Measurements from ENCODE around the gene EIPR1.

The EIPR1 gene

GRCh38 chr2:3377612-3378432, at the start of gene EIPR1:
Gene EIPR1 (minus strand): TSS chr2:3377818. CDS start chr2:3377689, 129 bp downstream.
- peak; percentile 98 for DNase-seq

- no peak for DNase-seq
These were observed 49.7 kb upstream of the EIPR1 start for GRCh38 chr2:3427272-3427671.

GRCh38 chr2:3426615-3427014, 49.0 kb upstream of the EIPR1 start:
- no peak for DNase-seq

DNA sequence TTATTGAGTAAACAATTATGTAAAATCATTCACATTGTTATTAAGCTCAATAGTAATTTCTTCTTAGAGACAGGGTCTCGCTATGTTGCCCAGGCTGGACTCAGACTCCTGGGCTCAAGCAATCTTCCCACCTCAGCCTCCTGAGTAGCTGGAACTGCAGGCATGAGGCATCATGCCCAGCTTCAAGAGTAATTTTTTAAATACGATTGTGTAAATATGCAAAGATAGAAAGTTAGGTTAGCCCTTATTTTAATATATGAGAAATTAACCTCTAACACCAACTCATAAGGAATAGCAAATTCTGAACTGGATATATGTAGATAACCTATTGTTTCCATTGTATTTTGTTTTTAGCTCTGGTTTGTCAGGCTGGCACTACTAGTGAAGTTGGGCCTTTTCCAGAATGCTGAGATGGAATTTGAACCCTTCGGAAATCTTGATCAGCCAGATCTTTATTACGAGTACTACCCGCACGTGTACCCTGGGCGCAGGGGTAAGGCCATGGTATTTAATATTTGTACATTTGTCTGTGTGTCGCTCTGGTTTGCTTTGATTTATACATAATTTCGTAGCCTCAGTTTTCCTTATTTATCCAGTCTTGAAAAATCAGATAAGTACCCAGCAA, 46.7 kb upstream of the EIPR1 start:
- DNase-seq, result no peak

- peak; percentile 73 for DNase-seq
These were observed 46.0 kb upstream of the EIPR1 start for GRCh38 chr2:3423492-3424170.

GRCh38 chr2:3422161-3422779, 44.7 kb upstream of the EIPR1 start:
- no peak for DNase-seq

GRCh38 chr2:3421580-3421979, 44.0 kb upstream of the EIPR1 start:
- no peak for DNase-seq

DNA sequence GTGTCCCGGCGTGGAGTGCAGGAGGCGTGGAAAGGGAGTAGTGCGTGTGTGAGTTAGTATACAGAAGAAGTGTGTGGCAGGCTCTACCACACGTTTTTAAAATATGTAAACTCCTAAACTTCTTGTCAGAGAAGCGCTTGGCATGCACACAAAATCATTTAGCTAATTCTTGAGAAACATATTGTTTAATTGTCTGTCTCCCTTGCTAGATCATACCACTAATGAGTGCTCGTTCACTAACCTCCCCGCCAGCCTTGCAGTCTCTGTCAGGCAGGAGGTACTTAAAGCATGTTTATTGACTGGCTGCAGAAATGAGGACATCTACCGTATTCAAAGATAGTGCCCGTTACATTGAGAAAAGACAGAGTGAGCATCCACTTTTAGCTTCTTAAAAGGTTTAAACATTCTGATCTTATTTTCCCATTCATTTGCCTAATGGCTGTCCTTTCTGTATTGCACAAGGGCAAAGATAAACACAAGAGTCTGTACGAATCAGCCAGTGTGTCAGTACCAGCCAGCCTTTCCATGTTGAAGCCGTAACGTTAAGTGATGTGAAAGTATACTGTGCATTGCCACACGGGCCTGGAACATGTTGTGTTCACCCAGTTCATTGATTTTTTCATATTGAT, 43.3 kb upstream of the EIPR1 start:
- DNase-seq, result no peak

DNA sequence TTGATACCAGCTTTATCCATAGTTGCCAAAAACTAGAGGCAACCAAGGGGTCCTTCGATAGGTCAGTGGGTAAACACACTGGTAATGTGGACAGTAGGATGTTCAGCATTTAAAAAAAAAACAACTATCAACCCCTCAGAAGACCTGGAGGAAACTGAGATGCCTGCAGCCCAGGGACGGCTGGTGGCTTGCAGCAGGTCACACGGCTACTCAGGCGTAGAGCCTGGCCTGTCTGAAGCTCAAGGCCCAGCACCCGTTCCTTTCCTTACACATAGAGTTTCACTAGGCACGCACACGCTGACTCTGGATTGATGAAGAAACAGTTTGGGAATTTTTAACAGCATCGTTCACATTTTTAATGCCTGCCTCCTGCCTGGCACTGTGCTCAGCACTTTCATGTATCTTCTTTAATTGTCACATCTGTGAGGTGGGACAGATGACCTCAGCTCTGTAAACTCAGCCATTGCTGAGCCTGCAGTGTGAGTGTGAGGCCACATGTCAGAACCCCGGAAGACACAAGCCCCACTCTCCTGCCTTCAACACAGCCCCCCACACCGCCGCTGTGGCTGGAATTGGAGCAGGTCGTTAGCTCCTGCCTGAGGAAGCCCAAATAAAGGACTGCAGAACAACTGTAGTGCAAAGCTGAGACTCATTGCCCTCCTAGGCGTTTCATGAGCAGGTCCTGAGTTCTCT, 42.6 kb upstream of the EIPR1 start:
- no peak for DNase-seq

DNA sequence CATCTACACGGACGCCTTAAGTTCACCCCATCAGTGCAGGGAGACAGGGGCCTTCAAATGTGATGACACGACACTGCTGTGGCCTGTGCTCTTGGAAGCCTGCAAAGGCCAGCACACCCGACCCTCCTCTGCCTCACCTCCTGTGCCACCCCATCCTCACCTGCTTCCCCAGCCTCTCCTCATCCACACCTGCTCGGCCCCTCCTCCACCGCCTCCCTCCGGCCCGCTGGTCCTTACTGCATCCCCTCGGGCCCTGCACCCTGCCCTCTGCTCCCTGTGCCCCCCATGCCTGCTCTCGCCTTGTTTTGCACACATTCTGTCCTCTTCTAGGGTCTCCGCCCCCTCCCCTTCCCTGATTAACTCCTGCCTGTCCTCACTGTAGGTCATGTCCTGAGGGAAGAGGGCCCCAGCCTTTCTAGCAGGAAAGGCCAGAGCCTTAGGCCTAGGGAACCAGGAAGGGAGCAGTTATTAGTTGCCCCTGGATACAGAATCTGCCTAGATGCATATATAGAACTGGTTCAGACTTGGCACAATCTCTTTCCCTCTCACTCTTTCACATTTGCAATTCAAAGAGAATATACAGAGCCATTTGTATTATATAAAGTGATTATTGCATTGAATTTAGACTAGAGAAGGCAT, 41.3 kb upstream of the EIPR1 start:
- no peak for DNase-seq

DNA sequence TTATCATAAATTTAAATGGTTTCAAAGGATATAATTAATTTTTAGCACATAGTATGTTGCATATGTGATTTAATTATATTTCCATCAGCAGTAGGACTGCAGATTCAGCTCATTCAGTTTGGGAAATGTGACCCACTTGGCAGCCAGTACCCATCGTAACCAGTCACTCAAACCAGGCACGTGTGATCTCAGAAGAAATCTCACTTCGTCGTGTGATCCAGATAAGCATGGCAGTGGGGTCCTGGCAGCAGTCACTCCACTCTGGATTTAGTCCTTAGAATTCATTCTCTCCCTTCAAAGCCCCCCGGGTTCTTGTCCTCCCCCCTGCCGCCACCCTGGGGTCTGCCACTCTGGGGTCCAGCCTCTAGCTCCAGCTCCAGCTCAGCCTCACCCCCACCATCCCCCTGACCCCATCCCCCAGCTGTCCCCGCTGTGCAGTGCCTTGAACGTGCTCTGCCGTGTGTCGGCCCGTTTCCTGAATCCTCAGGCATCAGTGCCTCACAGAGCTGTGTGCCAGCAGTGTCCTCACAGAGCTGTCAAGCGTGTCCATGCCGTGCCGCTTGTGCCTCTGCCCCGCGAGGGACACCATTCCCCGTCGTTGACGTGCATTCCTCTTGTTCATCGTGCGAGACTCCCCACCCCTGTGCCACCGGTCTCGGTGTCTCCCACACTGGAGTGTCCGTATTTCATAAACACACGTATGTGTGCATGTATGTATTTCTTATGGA, 36.7 kb upstream of the EIPR1 start:
- DNase-seq, result no peak

DNA sequence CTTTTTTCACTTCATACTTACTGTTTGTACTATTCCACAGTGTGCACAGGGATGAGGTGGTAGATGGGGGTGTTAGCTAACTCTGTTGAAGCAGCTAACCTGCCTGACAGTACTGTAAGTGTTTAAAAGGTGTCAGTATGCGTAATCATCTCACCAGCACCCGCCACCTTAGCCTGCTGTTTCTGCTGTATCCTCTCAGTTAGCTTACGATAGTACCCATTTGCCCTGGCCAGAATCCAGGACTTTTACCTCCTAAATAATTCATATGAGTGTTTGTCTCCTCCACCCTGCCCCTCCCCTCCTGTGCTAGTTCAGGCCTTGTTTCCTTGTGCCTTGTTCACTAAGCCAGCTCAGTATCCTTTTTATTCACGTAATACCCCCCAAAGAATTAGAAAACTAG, 36.1 kb upstream of the EIPR1 start:
- DNase-seq, result no peak

GRCh38 chr2:3411103-3411502, 33.5 kb upstream of the EIPR1 start:
- no peak for DNase-seq

DNA sequence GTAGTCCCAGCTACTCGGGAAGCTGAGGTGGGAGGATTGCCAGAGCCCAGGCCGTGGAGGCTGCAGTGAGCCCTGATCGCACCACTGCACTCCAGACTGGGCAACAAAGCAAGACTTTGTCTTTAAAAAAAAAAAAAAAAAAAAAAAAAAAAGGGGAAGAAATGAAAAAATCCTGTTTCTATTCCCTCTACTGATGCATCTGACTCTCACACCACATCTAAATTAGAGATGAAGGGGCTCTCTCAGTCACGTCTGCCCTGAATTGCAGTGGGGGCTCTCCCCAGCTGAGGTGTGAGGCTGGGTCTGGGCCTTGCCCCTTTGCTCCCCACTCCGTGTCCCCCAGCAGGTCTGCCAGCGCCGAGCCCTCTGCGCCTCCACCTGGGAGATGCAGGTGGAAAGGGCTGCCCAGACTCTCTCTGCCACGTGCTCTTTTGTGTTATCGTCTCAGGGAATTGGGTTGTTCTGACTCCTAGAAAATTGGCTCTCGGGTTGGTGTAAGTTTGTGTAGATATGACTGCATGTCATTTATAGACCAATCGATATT, 32.1 kb upstream of the EIPR1 start:
- no peak for DNase-seq

GRCh38 chr2:3408781-3409180, 31.2 kb upstream of the EIPR1 start:
- DNase-seq, result no peak

- DNase-seq, result no peak
These were observed 28.9 kb upstream of the EIPR1 start for GRCh38 chr2:3406501-3406900.

DNA sequence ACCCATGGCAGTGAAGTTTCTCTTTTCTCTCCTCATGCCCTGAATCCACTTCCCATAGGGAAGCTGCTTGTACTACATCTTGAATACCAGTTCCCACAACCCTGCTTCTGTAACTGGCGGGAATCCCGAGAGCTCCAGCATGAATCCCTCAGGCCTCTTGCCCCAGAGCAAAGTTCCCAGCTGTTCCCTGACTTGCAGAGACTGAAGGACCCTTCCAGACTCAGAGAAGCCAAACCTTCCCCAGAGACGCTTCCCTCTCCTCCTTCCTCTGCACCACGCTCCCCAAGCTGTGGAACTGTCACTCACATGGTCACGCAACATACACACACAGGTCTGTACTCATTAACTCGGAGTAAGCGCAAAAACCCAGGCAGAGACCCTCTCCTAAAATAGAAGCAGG, 28.3 kb upstream of the EIPR1 start:
- no peak for DNase-seq

- no peak for DNase-seq
These were observed 27.7 kb upstream of the EIPR1 start for GRCh38 chr2:3405307-3405706.

- DNase-seq, result no peak
These were observed 26.8 kb upstream of the EIPR1 start for GRCh38 chr2:3404349-3404894.

DNA sequence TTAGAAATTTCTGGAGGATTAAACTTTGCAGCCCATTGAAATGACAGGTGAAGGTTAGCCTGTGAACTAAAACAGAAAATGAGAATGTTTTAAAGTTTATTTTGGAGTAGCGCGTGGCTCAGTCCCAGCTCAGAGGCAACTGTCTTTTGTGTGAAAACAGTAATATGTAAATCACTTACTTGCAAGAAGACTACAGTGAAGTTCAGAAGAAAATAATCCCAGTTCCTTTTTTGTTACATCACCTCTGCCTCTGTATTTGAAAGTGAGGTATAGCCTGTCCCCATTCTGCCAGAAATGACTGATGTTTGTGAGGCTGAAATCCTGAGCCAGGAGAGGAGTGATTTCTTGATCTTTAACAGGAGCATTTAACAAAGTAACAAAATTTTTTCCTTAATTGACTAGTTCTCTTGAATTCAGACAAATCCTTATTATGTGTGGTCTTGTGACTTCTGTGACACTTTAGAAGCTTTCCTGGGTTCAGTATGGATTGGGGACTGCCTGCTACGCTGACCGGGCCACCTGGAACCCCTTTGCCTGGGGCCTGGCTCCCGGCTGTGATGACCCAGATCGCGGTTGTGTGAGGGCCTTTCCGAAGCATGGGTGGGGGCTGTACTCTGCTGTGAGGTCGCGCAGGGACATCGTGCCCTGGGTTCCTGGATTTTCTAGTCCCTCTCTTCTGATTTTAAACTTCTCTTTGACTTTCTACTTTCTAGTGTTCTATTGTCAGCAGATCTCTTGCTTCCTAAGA, 26.1 kb upstream of the EIPR1 start:
- DNase-seq, result no peak

Measured in CD4-positive, alpha-beta T cell treated with Interleukin-10 for 1 hour (primary cell).